Aorta (tissue), 5 donors: ENCODE results near the gene CDK4. TPM values are rescaled to one million over a fixed set of nuclear protein-coding genes. Genes with fewer than 3 reads are reported as not detected.

Experiments
- ATAC-seq: fragments of 200-7000 bp; cut with Tn5 transposase; one replicate; pipeline ENCODE4 v1.9.1; 2022; ENCODE audit warnings: moderate library complexity; ENCODE audit not compliant: low FRiP score
- DNase-seq, 2 donors: peaks; one replicate each; pipeline ENCODE4 v3.0.0-alpha.2; 2020
- H3K27ac ChIP-seq, 2 donors: one replicate each; pipeline ENCODE4 v1.5.1; 2013; ENCODE audit warnings: low read length in 2 of 2, mild to moderate bottlenecking in 2 of 2, moderate library complexity in 2 of 2, control low read depth in 1 of 2, inconsistent platforms in 1 of 2, low read depth in 1 of 2
- H3K27me3 ChIP-seq, 2 donors: one replicate each; pipeline ENCODE4 v1.6.1; 2013; ENCODE audit warnings: control low read depth in 1 of 2, low read length in 1 of 2, mild to moderate bottlenecking in 1 of 2, moderate library complexity in 1 of 2; ENCODE audit not compliant: insufficient read depth in 2 of 2, control insufficient read depth in 1 of 2
- H3K36me3 ChIP-seq, 2 donors: one replicate each; pipeline ENCODE4 v1.6.1; 2013; ENCODE audit warnings: control low read depth in 1 of 2, low read length in 1 of 2, mild to moderate bottlenecking in 1 of 2; ENCODE audit not compliant: insufficient read depth in 2 of 2, control insufficient read depth in 1 of 2
- H3K4me1 ChIP-seq, 2 donors: one replicate each; pipeline ENCODE4 v1.6.1; 2013; ENCODE audit warnings: low read length in 2 of 2, control low read depth in 1 of 2, mild to moderate bottlenecking in 1 of 2, moderate library complexity in 1 of 2; ENCODE audit not compliant: insufficient read depth in 2 of 2, control insufficient read depth in 1 of 2
- H3K4me3 ChIP-seq, 2 donors: one replicate each; pipeline ENCODE4 v1.5.1; 2013; ENCODE audit warnings: low read length in 2 of 2, control low read depth in 1 of 2, mild to moderate bottlenecking in 1 of 2
- H3K9me3 ChIP-seq: one replicate; pipeline ENCODE4 v1.6.1; 2013; ENCODE audit warnings: mild to moderate bottlenecking, low read length; ENCODE audit not compliant: control insufficient read depth
- WGBS, 2 donors: extraction: QIAGEN DNeasy Blood & Tissue Kit; methylation state at CpG; one replicate each; pipeline ENCODE4 v1.1.7; 2013; 5-methylcytosine and 5-hydroxymethylcytosine counted together
- intact Hi-C, 2 donors: fragments of 100-400 bp; cut with DNase I; formaldehyde crosslinking; loops; one replicate each; pipeline versions ENCODE4 v1.14.2 to v1.15.0; 2022
- polyA plus RNA-seq, 2 donors: library from polyadenylated mRNA; stranded (reverse); fragments of 200-250 nt; gene quantifications; one replicate each; pipeline ENCODE4 v1.2.3, GENCODE V29; 2013
- total RNA-seq, 2 donors: library from RNA; stranded (reverse); fragmentation: NEBNext Ultra II Directional; extraction: Animal tissue kit (Norgen Biotek cat#: 25700); gene quantifications; one replicate each; pipeline ENCODE4 v1.2.1, GENCODE V29; 2021
- donor health status: healthy with polysubstance abuse.
- donor health status: Bipolar disorder and iron deficiency.
- donor health status: DM: no; HTN: no; CAD: no.
- donor health status: DM: no; HTN: no; CAD: no.
- donor health status: DM: yes; HTN: yes; CAD: no.

Gene CDK4
- total and polyA plus RNA-seq, 4 donors: 44.7 to 60.4 (median 54.8) TPM

DNA sequence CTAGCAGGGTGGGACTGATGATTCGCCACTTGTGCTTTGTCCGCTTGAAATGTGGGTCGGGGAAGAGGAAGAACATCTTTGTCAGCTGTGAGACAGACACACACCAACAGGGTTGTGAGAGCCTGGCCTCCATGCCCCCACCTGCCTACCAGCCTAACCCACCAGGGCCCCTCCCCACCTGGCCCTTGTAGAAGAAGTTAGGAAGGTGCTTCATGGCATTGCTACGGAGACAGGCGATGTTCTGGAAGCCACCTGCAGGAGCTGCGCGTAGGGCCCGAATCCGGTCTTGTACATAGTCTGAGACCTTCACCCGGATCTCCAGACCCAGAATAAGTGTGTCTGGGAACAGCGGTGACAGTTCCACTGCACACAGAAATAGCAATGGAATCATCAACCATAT, 17.5 kb upstream of the CDK4 start:
- DNase-seq: no peak
- no peak overlapping the region for H3K27ac ChIP-seq
- WGBS, 2 donors: 94 to 96% methylated on average over 11 of the region's 11 CpGs

DNA sequence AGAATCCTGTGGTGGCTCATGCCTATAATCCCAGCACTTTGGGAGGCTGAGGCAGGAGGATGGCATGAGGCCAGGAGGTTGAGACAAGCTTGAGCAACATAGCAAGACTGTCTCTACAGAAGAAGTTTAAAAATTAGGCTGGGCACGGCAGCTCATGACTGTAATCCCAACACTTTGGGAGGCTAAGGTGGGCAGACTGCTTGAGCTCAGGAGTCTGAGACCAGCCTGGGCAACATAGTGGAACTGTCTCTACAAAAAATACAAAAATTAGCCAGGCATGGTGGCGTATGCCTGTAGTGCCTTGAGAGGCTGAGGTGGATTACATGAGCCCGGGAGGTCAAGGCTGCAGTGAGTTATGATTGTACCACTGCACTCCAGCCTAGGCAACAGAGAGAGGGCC, 15.8 kb upstream of the CDK4 start:
- Histone ChIP-seq H3K27me3 (no peaks in the 10 kb centered on the region), H3K27ac (no peak overlapping the region), H3K36me3 (no peaks in the 10 kb centered on the region), H3K4me3 (no peak overlapping the region), H3K9me3 (no peaks in the 10 kb centered on the region), H3K4me1 (no peaks in the 10 kb centered on the region)
- no peak for ATAC-seq
- DNase-seq: no peak
- intact Hi-C loops: no loop called here
- WGBS, 2 donors: 87% methylated on average over 3 of the region's 3 CpGs

More for the DNA sequence above, 17.5 kb upstream of the CDK4 start:
- no peaks in the 10 kb centered on the region for H3K9me3 ChIP-seq
- intact Hi-C loops: no loop called here
- H3K4me3 ChIP-seq: no peak overlapping the region
- no peaks in the 10 kb centered on the region for H3K36me3 ChIP-seq
- ATAC-seq: no peak
- H3K27me3 ChIP-seq: no peaks in the 10 kb centered on the region
- no peaks in the 10 kb centered on the region for H3K4me1 ChIP-seq

DNA sequence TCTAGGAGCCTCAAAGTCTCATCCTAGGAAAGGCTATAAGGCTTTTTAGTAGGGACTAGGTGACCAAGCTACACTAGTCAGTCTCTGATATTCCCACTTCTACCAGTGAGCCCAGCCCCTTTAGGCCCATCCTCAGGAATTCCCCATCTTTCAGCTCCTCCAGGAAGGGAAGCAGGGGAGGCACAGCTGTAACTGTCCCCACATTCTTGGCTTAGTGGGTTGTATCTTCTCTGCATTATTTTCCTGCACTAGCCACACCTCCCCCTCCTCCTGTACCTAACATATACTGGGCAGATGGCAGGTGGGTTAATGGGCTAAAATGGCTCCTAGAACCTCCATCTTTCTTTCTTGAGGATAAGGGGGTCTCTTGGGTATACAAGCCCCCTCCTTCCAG, 15.2 kb upstream of the CDK4 start:
- Histone ChIP-seq H3K27ac (no peak overlapping the region), H3K4me3 (no peak overlapping the region), H3K9me3 (no peaks in the 10 kb centered on the region), H3K36me3 (no peaks in the 10 kb centered on the region), H3K4me1 (no peaks in the 10 kb centered on the region), H3K27me3 (no peaks in the 10 kb centered on the region)
- intact Hi-C loops: no loop called here
- DNase-seq (no peak), ATAC-seq (no peak)

DNA sequence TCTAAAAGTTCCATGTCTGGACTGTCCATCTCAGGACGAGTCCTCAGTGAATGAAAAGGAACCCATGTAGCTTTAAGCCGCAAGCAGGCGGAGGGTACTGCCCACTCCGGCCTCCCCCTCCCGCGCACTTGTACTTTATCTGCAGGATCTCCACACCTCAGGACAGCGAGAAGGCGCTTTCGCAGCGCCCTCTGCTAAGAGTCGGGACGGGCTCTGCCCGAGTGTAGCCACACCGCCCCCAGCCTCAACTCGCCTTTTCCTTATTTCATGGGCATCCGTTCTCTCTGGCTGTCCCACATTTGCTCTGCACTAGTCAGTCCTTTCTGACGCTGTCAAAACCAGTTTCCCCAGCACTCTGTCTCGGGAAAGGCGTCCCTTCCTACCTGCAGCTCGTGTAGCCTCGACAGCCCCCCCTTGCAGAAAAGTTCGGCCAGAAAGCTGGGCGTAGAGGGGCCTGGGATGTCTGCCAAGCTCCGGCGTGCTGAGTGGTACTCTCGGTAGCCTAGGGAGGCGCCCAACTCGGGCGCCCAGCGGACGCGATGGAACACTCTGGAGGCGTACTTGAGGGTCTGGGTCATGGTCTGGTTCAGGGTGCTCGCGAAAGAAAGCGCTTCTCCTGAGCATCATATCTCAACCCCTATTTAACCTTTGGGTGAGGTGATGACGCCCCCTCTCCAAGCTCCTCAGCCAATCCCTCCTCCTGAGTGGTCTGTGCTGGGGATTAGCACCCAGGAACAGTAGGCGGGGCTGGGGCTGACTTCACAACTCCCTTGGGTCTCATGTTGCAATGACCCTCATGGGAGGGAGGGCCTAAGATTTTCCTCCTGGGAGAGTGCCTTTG, 14.6 kb upstream of the CDK4 start, which contains the start of gene CYP27B1:
Gene CYP27B1, minus strand, starts transcription at position 615 of the 841 bp plus-strand sequence. Its CDS starts 37 bp downstream, at position 578.
- H3K4me3 ChIP-seq: peak within 1 kb of the TSS in 1 of 2 donors; percentile 10
- no peak within 1 kb of the TSS for H3K27ac ChIP-seq
- ATAC-seq: peak; percentile 17
- 4% methylated on average over 38 of the region's 38 CpGs for WGBS, 2 donors
- peak in 1 of 2 donors; percentile 83 for DNase-seq
- no peaks in the 10 kb centered on the region for H3K9me3 ChIP-seq
- intact Hi-C loops: no loop called here
- no peaks in the 10 kb centered on the region for H3K27me3 ChIP-seq
- H3K36me3 ChIP-seq: no peaks in the 10 kb centered on the region
- no peaks in the 10 kb centered on the region for H3K4me1 ChIP-seq

DNA sequence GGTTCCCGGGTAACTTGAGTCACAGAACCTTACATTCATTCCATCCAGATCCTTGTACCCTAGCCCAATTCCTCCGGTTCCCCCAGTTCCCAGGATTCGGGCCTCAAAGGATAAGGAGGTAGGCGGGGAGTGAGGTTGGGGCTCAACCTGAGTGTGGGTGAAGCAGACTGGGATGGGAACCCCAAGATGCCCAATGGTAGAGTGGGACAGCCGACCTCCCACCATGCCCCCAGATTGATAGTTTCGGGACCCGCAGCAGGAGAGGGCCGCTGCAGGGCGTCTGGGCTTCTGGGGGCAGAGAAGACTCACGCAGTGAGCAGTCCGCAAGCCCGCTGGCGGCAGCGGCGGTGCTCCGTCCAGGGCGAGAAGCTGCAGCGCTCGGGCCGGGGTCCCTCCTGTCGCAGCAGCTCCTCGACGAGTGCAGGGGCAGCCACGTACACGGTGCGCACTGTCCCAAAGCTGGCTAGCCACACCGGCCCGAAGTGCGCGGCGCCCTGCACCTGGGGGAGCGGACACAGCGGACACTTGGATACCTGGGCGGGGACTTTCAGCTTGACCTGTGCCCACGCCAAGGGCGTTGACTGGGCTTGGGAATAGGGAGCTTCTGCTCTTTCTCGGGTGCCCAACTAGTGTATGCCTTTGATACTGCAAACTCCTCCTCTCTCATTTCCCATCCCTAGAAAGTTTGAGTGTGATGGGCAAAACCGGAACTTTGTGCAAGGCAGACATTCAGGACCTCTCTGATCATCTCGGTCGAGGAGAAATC, 13.8 kb upstream of the CDK4 start:
- peak; percentile 26 for ATAC-seq
- no peaks in the 10 kb centered on the region for H3K27me3 ChIP-seq
- 1 to 2% methylated on average over 40 of the region's 40 CpGs for WGBS, 2 donors

DNA sequence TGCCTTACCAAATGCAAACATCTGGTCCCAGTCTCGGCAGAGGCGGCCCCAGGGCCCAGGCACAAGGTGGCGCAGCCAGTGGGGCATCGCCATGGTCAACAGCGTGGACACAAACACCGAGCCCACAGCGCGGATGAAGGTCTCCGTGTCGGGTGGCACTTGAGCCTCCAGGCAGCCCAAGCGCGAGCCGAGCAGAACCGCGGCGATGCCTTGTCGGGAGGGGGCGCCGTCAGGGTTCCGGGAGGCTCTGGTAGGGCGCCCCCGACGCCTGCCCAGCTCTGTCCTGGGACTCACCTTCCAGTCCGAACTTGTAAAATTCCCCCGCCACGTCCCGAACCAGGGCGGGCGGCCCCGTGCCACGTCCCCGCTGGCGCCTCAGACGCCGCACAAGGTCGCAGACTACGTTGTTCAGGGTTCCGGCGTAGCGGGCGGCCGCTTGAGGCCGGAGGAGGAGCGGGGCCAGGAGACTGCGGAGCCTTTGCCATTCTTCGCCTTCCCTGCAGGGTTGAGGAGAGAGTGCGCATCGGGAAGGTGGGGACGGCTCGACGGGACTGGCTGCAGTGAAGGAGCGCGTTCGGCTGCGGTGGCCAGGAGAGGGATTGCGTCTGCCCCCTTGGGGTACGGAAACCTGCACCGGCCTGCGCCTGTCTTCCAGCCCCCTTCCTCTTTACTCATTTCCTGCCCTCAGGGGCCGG, 13.0 kb upstream of the CDK4 start:
- H3K27me3 ChIP-seq: no peaks in the 10 kb centered on the region
- no peak overlapping the region for H3K4me3 ChIP-seq
- peak; percentile 70 to 87 for DNase-seq
- WGBS, 2 donors: 2% methylated on average over 58 to 60 of the region's 60 CpGs
- no peak overlapping the region for H3K27ac ChIP-seq
- ATAC-seq: peak; percentile 58
- H3K4me1 ChIP-seq: no peaks in the 10 kb centered on the region
- no peaks in the 10 kb centered on the region for H3K9me3 ChIP-seq
- intact Hi-C loops: no loop called here
- no peaks in the 10 kb centered on the region for H3K36me3 ChIP-seq

More for the DNA sequence above, 13.8 kb upstream of the CDK4 start:
- intact Hi-C loops: no loop called here
- Histone ChIP-seq H3K36me3 (no peaks in the 10 kb centered on the region), H3K9me3 (no peaks in the 10 kb centered on the region), H3K4me1 (no peaks in the 10 kb centered on the region), H3K27ac (no peak overlapping the region), H3K4me3 (peak overlapping the region in 1 of 2 donors; percentile 10)
- peak in 1 of 2 donors; percentile 75 for DNase-seq

DNA sequence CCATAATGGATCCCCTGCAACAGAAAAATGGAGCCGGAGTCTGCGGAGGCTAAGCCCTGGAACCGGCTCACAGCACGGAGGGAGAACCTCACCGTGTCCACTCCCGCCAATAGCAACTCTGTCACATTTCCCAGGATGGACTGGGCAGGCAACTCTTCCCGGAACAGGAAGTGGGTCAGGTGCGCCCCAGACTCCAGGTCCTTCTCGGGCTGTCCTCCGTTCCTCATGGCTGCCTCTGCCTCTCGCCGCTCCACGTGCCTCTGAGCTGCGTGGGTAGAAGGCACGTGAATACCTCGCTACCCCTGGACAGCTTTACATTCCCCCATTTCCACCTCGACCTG, 12.5 kb upstream of the CDK4 start:
- intact Hi-C loops: no loop called here
- H3K4me3 ChIP-seq: no peak overlapping the region
- DNase-seq: no peak
- H3K27ac ChIP-seq: no peak overlapping the region
- H3K4me1 ChIP-seq: no peaks in the 10 kb centered on the region
- H3K36me3 ChIP-seq: no peaks in the 10 kb centered on the region
- ATAC-seq: no peak
- no peaks in the 10 kb centered on the region for H3K27me3 ChIP-seq
- H3K9me3 ChIP-seq: no peaks in the 10 kb centered on the region
- 18 to 20% methylated on average over 17 of the region's 17 CpGs for WGBS, 2 donors

DNA sequence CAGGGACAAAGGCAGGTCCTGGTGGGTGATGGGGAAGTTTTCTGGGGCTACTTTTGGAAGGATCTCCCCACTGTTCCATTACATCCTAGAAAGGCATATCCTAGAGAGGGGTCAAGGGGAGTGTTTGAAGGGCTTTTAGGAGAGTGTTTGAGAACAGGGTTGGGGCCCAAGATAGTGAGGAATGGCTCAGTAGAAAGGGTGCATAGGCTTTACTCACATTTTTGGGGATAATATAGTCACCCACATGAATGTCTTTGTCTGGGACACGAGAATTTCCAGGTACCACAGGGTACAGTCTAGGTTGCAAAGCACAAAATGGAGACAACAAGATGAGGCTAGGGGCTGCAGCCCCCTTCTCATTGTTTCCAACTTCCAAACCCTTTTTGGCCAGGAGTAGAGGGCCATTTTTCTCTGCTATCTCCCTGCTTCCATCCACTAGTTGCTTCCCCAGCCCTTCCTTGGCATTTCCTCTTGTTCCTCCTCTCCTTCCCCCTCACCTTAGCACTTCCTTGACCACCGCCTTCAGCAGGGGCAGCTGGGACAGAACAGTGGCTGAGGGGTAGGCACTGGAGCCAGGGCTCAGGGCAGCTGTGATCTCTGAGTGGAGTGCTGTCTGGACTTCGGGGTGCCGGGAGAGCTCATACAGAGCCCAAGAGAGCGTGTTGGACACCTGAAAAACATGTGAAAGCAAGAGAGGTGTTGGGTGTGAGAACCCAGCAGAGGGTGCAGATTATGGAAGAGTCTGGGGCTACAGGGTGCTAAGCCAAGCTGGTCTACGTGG, 12.0 kb upstream of the CDK4 start:
- 76 to 78% methylated on average over 6 of the region's 6 CpGs for WGBS, 2 donors
- H3K36me3 ChIP-seq: no peaks in the 10 kb centered on the region
- intact Hi-C loops: no loop called here
- H3K4me3 ChIP-seq: no peak overlapping the region
- H3K27ac ChIP-seq: no peak overlapping the region
- no peaks in the 10 kb centered on the region for H3K9me3 ChIP-seq
- H3K4me1 ChIP-seq: no peaks in the 10 kb centered on the region
- ATAC-seq: no peak
- H3K27me3 ChIP-seq: no peaks in the 10 kb centered on the region
- DNase-seq: no peak
